HEK293 (cell line): ENCODE data around the gene MATN3.

Experiments used
- HOXC10 ChIP-seq: sonication (generic); formaldehyde crosslinking; IDR thresholded peaks from 2 replicates; pipeline ENCODE4 v1.8.1; 2023; ENCODE audit warnings: mild to moderate bottlenecking, missing genetic modification reagents
- ZBTB21 ChIP-seq: fragments of 450-650 bp; formaldehyde crosslinking; IDR thresholded peaks from 2 replicates; pipeline ENCODE4 v1.5.1; 2017; ENCODE audit warnings: missing biosample characterization, missing genetic modification characterization
- ZNF785 ChIP-seq: fragments of 450-650 bp; formaldehyde crosslinking; IDR thresholded peaks from 2 replicates; pipeline ENCODE4 v1.5.1; 2016; ENCODE audit warnings: missing biosample characterization, missing genetic modification characterization

- TF ChIP-seq HOXC10: no peak
- no peak for TF ChIP-seq ZNF785
- no peak for TF ChIP-seq ZBTB21 (tag by site-specific recombination)
These were observed 37.7 kb upstream of the MATN3 start for GRCh38 chr2:20050104-20050645.
